A549 (cell line): Measurements from ENCODE around the gene ADAMTS20. TPM values are rescaled to one million over a fixed set of nuclear protein-coding genes. Genes with fewer than 3 reads are reported as not detected.

ENCODE experiments used
- ATAC-seq, 2 experiments: fragments of 200-7000 bp in 1 of 2; fragments of >200 bp in 1 of 2; cut with Nextera tagmentation in 1 of 2; cut with Tn5 transposase in 1 of 2; 3 replicates each; pipeline versions ENCODE4 v1.8.0 to v1.9.1; 2018 to 2020; ENCODE audit warnings: mild to moderate bottlenecking in 1 of 2, moderate library complexity in 1 of 2
- CTCF ChIA-PET: fragments of 300-600 bp; sonication (Branson Sonifier 250); formaldehyde crosslinking; extraction: SDS; loops from one replicate; lab custom pipeline; 2021; ENCODE audit warnings: antibody characterized with exemption, inconsistent platforms; lab: Yijun Ruan, JAX
- POLR2A ChIA-PET: fragments of 350-600 bp; formaldehyde crosslinking; extraction: SDS; loops from one replicate; lab custom pipeline; 2021; ENCODE audit warnings: antibody characterized with exemption, inconsistent platforms; lab: Yijun Ruan, JAX
- DNase-seq, 2 experiments: peaks; one replicate each; pipeline versions ENCODE4 v3.0.0 to v3.0.0-alpha.2; 2011 to 2016; ENCODE audit warnings: low read depth in 1 of 2, low spot score in 1 of 2
- FAIRE-seq: peaks from 2 replicates; lab custom pipeline; 2011; peaks lifted over from hg19 to GRCh38; lab: Jason Lieb, UNC
- H3K27ac ChIP-seq, 2 experiments: fragments of >200 bp; sonication (Bioruptor Twin); formaldehyde crosslinking; 3 replicates each; pipeline ENCODE4 v1.5.1; 2016 to 2017
- H3K4me1 ChIP-seq: fragments of >200 bp; sonication (Bioruptor Twin); formaldehyde crosslinking; 3 replicates; pipeline ENCODE4 v1.6.1; 2016
- H3K4me2 ChIP-seq: fragments of >200 bp; sonication (Bioruptor Twin); formaldehyde crosslinking; 3 replicates; pipeline ENCODE4 v1.6.1; 2016
- H3K4me3 ChIP-seq: fragments of >200 bp; sonication (Bioruptor Twin); formaldehyde crosslinking; 3 replicates; pipeline ENCODE4 v1.5.1; 2016
- H3K9me3 ChIP-seq: fragments of >200 bp; sonication (Bioruptor Twin); formaldehyde crosslinking; 3 replicates; pipeline ENCODE4 v1.6.1; 2016
- BCL3 ChIP-seq: fragments of >200 bp; sonication (Bioruptor Twin); formaldehyde crosslinking; IDR thresholded peaks from 3 replicates; pipeline ENCODE4 v1.6.1; 2016
- CBX2 ChIP-seq: fragments of 200-600 bp; sonication (generic); IDR thresholded peaks from 2 replicates; pipeline ENCODE4 v1.6.1; 2016; ENCODE audit warnings: low read depth, mild to moderate bottlenecking, borderline replicate concordance
- CEBPB ChIP-seq, 2 experiments: fragments of >200 bp in 1 of 2; sonication (Bioruptor Twin) in 1 of 2; formaldehyde crosslinking in 1 of 2; IDR thresholded peaks; 2 replicates each; pipeline ENCODE4 v1.6.1; 2012 to 2016
- CHD4 ChIP-seq: fragments of 200-600 bp; sonication (generic); IDR thresholded peaks from 2 replicates; pipeline ENCODE4 v1.6.1; 2016; ENCODE audit warnings: antibody characterized with exemption, mild to moderate bottlenecking, borderline replicate concordance
- EHMT2 ChIP-seq: fragments of 200-600 bp; sonication (generic); IDR thresholded peaks from 2 replicates; pipeline ENCODE4 v1.6.1; 2016; ENCODE audit warnings: antibody characterized with exemption, low read depth, mild to moderate bottlenecking, moderate library complexity
- ESRRA ChIP-seq: fragments of 150-350 bp; IDR thresholded peaks from 2 replicates; pipeline ENCODE4 v1.6.1; 2014; ENCODE audit warnings: mild to moderate bottlenecking, low read length, borderline replicate concordance
- FOSB ChIP-seq: fragments of 250-450 bp; sonication (Bioruptor Pico); IDR thresholded peaks from 2 replicates; pipeline ENCODE4 v1.5.0; 2020; ENCODE audit warnings: mild to moderate bottlenecking, moderate library complexity
- FOXS1 ChIP-seq: fragments of 250-450 bp; sonication (Bioruptor Pico); IDR thresholded peaks from 2 replicates; pipeline ENCODE4 v1.5.0; 2020; ENCODE audit warnings: mild to moderate bottlenecking, moderate library complexity
- HES2 ChIP-seq: fragments of >200 bp; sonication (Bioruptor Twin); formaldehyde crosslinking; IDR thresholded peaks from 2 replicates; pipeline ENCODE4 v1.6.1; 2016
- JUNB ChIP-seq: fragments of >200 bp; sonication (Bioruptor Twin); formaldehyde crosslinking; IDR thresholded peaks from 2 replicates; pipeline ENCODE4 v1.6.1; 2016
- KDM1A ChIP-seq: fragments of 200-600 bp; sonication (generic); IDR thresholded peaks from 2 replicates; pipeline ENCODE4 v1.6.1; 2016; ENCODE audit warnings: low read depth, mild to moderate bottlenecking
- MYC ChIP-seq: IDR thresholded peaks from 2 replicates; pipeline ENCODE4 v1.6.1; 2012; ENCODE audit warnings: mild to moderate bottlenecking, inconsistent platforms, low read length, improper control_type of control experiment, borderline replicate concordance
- NFE2L2 ChIP-seq: fragments of 150-350 bp; conservative IDR thresholded peaks from 2 replicates; pipeline ENCODE4 v1.6.1; 2014; ENCODE audit warnings: low read length
- NPAS2 ChIP-seq: fragments of 250-450 bp; sonication (Bioruptor Pico); IDR thresholded peaks from 2 replicates; pipeline ENCODE4 v1.8.0; 2022; ENCODE audit warnings: mild to moderate bottlenecking, moderate library complexity, borderline replicate concordance
- PBX3 ChIP-seq: IDR thresholded peaks from 2 replicates; pipeline ENCODE4 v1.6.1; 2012
- RAD21 ChIP-seq, 2 experiments: fragments of >200 bp in 1 of 2; sonication (Bioruptor Twin) in 1 of 2; formaldehyde crosslinking in 1 of 2; IDR thresholded peaks in 1 of 2; conservative IDR thresholded peaks in 1 of 2; 2 replicates in 1 of 2; 3 replicates in 1 of 2; pipeline ENCODE4 v1.6.1; 2012 to 2018; ENCODE audit warnings: inconsistent platforms in 1 of 2
- RARB ChIP-seq: fragments of 250-450 bp; sonication (Bioruptor Pico); IDR thresholded peaks from 2 replicates; pipeline ENCODE4 v1.8.0; 2021; ENCODE audit warnings: mild to moderate bottlenecking, moderate library complexity
- RFX5 ChIP-seq: fragments of 450-650 bp; IDR thresholded peaks from 2 replicates; pipeline ENCODE4 v1.7.1; 2014; ENCODE audit warnings: antibody characterized with exemption, mild to moderate bottlenecking, moderate library complexity
- TP53 ChIP-seq: fragments of 250-450 bp; sonication (Bioruptor Pico); IDR thresholded peaks from 2 replicates; pipeline ENCODE4 v1.5.0; 2021; ENCODE audit warnings: mild to moderate bottlenecking, moderate library complexity
- ZC3H11A ChIP-seq: fragments of 450-650 bp; IDR thresholded peaks from 2 replicates; pipeline ENCODE4 v1.6.1; 2014; ENCODE audit warnings: antibody characterized with exemption, mild to moderate bottlenecking
- ZSCAN20 ChIP-seq: fragments of 250-450 bp; sonication (Bioruptor Pico); IDR thresholded peaks from 2 replicates; pipeline ENCODE4 v1.8.0; 2022; ENCODE audit warnings: mild to moderate bottlenecking, moderate library complexity
- WGBS: methylation state at CpG from one replicate; pipeline ENCODE4 v1.1.6; 2017; ENCODE audit errors: missing lambda C conversion rate; 5-methylcytosine and 5-hydroxymethylcytosine counted together
- polyA plus RNA-seq, 4 experiments: library from polyadenylated mRNA; depleted of rRNA in 3 of 4; stranded (reverse); fragments of >200 nt; fragmentation: RNase III in 1 of 4; extraction: RNeasy Plus Mini Kit Qiagen cat#74134 plus additional on column Dnase treatment in 1 of 4; gene quantifications; 2 replicates in 3 of 4; 3 replicates in 1 of 4; pipeline ENCODE4 v1.2.3, GENCODE V29; 2011 to 2017

The ADAMTS20 gene
- polyA plus RNA-seq, 2 of the 4 experiments (the other 2 are of a cell fraction) = not detected

- no peak overlapping the region for H3K27ac ChIP-seq
- no peak overlapping the region for H3K4me2 ChIP-seq
- H3K4me1 ChIP-seq = no peaks in the 10 kb centered on the region
- H3K4me3 ChIP-seq = no peak overlapping the region
- 68% methylated on average over 27 of the region's 27 CpGs for WGBS
- no peak for DNase-seq
- CTCF ChIA-PET = no interaction called here
- POLR2A ChIA-PET = no interaction called here
- FAIRE-seq = no peak
- ATAC-seq = no peak
- H3K9me3 ChIP-seq = no peaks in the 10 kb centered on the region
- TF ChIP-seq RFX5 (no peak), NPAS2 (no peak), CBX2 (no peak), FOSB (no peak), RAD21 (conservative IDR thresholded peaks at IDR 0.05 in 1 of 2, IDR thresholded peaks at IDR 0.05 in 1 of 2) (no peak)
- TF ChIP-seq, all 56 proteins: peak for 0
Measured at GRCh38 chr12:43571885-43572284, 19.9 kb upstream of the ADAMTS20 start.

GRCh38 chr12:43556057-43556456, 4.1 kb upstream of the ADAMTS20 start:
- H3K9me3 ChIP-seq = peaks cover 10% of the 10 kb centered on the region; the same call in 1 of the 3 replicates
- no peak for DNase-seq
- no peak for FAIRE-seq
- no peaks in the 10 kb centered on the region for H3K4me1 ChIP-seq
- ChIA-PET POLR2A (no interaction called here), CTCF (no interaction called here)
- TF ChIP-seq HES2 (no peak), FOXS1 (CRISPR knock-in tag) (no peak), RARB (CRISPR knock-in tag) (no peak), EHMT2 (no peak), PBX3 (no peak), ZSCAN20 (CRISPR knock-in tag) (no peak), RAD21 (conservative IDR thresholded peaks at IDR 0.05 in 1 of 2, IDR thresholded peaks at IDR 0.05 in 1 of 2) (no peak), CHD4 (no peak), TP53 (CRISPR knock-in tag) (no peak), KDM1A (no peak), NFE2L2 (no peak)
- no peak for ATAC-seq
- H3K4me3 ChIP-seq = no peak overlapping the region
- no peak overlapping the region for H3K27ac ChIP-seq
- H3K4me2 ChIP-seq = no peak overlapping the region

GRCh38 chr12:43551279-43551970, 578 bp downstream of the ADAMTS20 start:
- no peak overlapping the region for H3K27ac ChIP-seq
- ChIA-PET CTCF (no interaction called here), POLR2A (no interaction called here)
- TF ChIP-seq KDM1A (no peak), CEBPB (IDR thresholded peaks at IDR 0.05) (no peak), NFE2L2 (no peak), ESRRA (no peak), ZC3H11A (no peak), BCL3 (no peak), JUNB (no peak), MYC (no peak)
- H3K4me3 ChIP-seq = no peak overlapping the region
- DNase-seq = no peak
- H3K4me1 ChIP-seq = no peaks in the 10 kb centered on the region
- FAIRE-seq = no peak
- H3K9me3 ChIP-seq = 0 out of 3 replicates have a peak, but pooled peaks cover 7% of the 10 kb centered on the region
- WGBS = 80% methylated on average over 39 of the region's 48 CpGs
- no peak overlapping the region for H3K4me2 ChIP-seq
- no peak for ATAC-seq
